Progenitor cell of endocrine pancreas (in vitro differentiated cells): ENCODE measurements around the gene PLS3. TPM values are rescaled to one million over a fixed set of nuclear protein-coding genes. Genes with fewer than 3 reads are reported as not detected.

Experiments used
- DNase-seq: peaks from one replicate; pipeline ENCODE4 v3.0.0; 2021; ENCODE audit warnings: low spot score; ENCODE audit not compliant: unreplicated experiment
- H3K27ac Mint-ChIP-seq: 2 replicates; pipeline ENCODE4 v1.8.0; 2021; ENCODE audit warnings: mild to moderate bottlenecking, moderate library complexity, mixed read lengths
- H3K27me3 Mint-ChIP-seq: 2 replicates; pipeline ENCODE4 v1.8.0; 2021; ENCODE audit warnings: mixed read lengths
- H3K36me3 Mint-ChIP-seq: 2 replicates; pipeline ENCODE4 v1.8.0; 2022; ENCODE audit warnings: mixed read lengths; ENCODE audit not compliant: insufficient read depth
- H3K4me1 Mint-ChIP-seq: 2 replicates; pipeline ENCODE4 v1.8.0; 2021; ENCODE audit warnings: low read depth, mixed read lengths
- H3K4me3 Mint-ChIP-seq: 2 replicates; pipeline ENCODE4 v1.8.0; 2021; ENCODE audit warnings: low read depth, mild to moderate bottlenecking, moderate library complexity, mixed read lengths
- H3K9me3 Mint-ChIP-seq: 2 replicates; pipeline ENCODE4 v1.8.0; 2021; ENCODE audit warnings: low read depth, mixed read lengths
- CTCF ChIP-seq: fragments of 200-600 bp; sonication (generic); IDR thresholded peaks from one replicate; pipeline ENCODE4 v1.5.0; 2021; ENCODE audit warnings: antibody characterized with exemption, mild to moderate bottlenecking; ENCODE audit not compliant: unreplicated experiment
- total RNA-seq: library from RNA; stranded (reverse); gene quantifications from 2 replicates; pipeline ENCODE4 v1.2.1, GENCODE V29; 2021

The PLS3 gene
- total RNA-seq, 1 donor from 2014 or later: 98.7 TPM

DNA sequence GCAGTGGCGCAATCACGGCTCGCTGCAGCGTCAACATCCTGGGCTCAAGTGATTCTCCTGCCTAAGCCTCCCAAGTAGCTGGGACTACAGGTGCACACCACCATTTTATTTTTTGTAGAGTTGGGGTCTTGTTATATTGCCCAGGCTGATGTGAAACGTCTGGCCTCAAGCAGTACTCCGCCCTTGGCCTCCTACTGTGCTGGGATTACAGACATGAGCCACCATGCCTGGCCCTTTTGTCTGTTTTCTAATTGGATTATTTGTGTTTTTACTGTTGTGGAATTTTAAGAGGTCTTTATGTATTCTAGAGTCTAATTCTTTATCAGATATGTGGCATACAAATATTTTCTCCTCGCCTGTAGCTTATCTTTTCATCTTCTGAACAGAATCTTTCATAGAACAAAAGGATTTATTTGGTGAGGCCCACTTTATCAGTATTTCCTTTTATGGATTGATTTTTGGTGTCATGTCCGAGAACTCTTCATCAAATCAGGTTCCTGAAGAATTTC lies 18.9 kb downstream of the PLS3 start:
- no peak for TF ChIP-seq CTCF
- Mint-ChIP-seq H3K27ac (no peak overlapping the region), H3K4me1 (peaks cover 19% of the 10 kb centered on the region), H3K9me3 (peaks cover 11% of the 10 kb centered on the region), H3K36me3 (peaks cover 19% of the 10 kb centered on the region), H3K27me3 (no peaks in the 10 kb centered on the region), H3K4me3 (no peak overlapping the region)
- DNase-seq: no peak

DNA sequence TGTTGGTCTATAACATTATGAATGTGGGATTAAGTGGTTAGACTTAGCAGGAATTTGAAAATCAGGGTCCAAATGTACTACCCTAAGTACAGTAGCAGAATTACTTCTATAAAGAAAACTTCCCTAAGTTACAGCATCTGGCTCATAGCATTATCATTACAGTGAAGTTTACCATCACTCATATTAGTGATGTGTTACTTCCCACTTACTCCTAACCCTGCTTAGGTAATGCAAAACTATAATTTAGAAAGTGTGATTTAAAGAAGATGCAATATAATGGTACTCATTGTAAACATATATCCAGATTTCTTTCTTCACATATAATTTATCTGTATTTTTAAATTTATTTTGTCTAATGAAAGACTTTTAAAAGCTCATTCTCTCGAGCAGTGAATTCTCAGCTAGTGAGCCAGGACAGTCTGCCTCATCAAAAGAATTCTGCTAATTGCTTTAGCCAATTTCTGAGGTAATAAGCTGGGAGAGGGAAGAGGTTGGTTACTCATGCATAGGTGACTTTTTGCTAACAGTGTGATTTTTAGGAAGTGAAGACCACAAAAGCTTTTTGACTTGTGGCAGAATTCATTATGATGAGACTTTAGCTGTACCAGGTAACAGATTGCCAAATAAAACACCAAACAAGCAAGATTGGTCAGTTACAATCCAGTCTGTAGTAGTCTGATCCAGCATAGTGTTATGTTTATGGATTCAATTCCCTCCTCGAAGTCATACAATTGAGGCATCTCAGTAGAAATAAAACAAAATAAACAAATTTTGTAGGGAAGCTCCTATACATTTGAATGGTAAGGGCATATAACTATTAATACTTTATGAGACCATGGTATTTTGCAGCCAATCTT lies 21.0 kb downstream of the PLS3 start:
- H3K4me3 Mint-ChIP-seq: no peak overlapping the region
- H3K4me1 Mint-ChIP-seq: peaks cover 19% of the 10 kb centered on the region
- H3K27ac Mint-ChIP-seq: peak overlapping the region; percentile 60
- no peak for DNase-seq
- TF ChIP-seq CTCF: no peak
- no peaks in the 10 kb centered on the region for H3K27me3 Mint-ChIP-seq
- peaks cover 9% of the 10 kb centered on the region for H3K9me3 Mint-ChIP-seq
- peaks cover 14% of the 10 kb centered on the region for H3K36me3 Mint-ChIP-seq

- peaks cover 7% of the 10 kb centered on the region for H3K9me3 Mint-ChIP-seq
- no peaks in the 10 kb centered on the region for H3K27me3 Mint-ChIP-seq
- H3K36me3 Mint-ChIP-seq: peaks cover 11% of the 10 kb centered on the region
- no peak for TF ChIP-seq CTCF
- H3K27ac Mint-ChIP-seq: peak overlapping the region; percentile 60
- H3K4me3 Mint-ChIP-seq: no peak overlapping the region
- DNase-seq: no peak
- H3K4me1 Mint-ChIP-seq: peaks cover 19% of the 10 kb centered on the region
These were observed 21.9 kb downstream of the PLS3 start for GRCh38 chrX:115582616-115583495.

GRCh38 chrX:115583496-115584004 lies 22.6 kb downstream of the PLS3 start:
- Mint-ChIP-seq H3K4me3 (no peak overlapping the region), H3K4me1 (peaks cover 23% of the 10 kb centered on the region), H3K27me3 (no peaks in the 10 kb centered on the region), H3K27ac (peak overlapping the region; percentile 22), H3K36me3 (peaks cover 7% of the 10 kb centered on the region), H3K9me3 (peaks cover 4% of the 10 kb centered on the region)
- no peak for TF ChIP-seq CTCF
- DNase-seq: no peak

DNA sequence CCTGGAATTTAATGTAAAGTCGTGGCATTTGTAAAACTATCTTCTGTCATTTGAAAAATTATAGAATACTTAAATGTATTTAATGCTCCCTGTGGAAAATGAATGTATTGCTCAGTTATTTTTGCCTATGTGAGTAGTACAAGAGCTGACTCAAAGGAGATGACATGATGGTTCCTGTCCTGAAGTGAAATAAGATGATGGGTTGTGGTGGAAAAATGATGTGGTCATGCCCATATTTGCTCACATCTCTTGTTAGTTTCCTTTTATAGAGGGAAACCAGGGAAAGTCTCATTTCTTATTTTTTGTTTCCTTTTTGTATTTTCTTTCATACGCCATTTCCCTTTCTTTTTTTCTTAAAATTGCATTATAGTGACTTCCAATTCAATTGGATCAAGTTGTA lies 23.7 kb downstream of the PLS3 start:
- TF ChIP-seq CTCF: no peak
- H3K9me3 Mint-ChIP-seq: peaks cover 4% of the 10 kb centered on the region
- no peak for DNase-seq
- no peaks in the 10 kb centered on the region for H3K27me3 Mint-ChIP-seq
- H3K36me3 Mint-ChIP-seq: peaks cover 9% of the 10 kb centered on the region
- H3K4me3 Mint-ChIP-seq: no peak overlapping the region
- H3K4me1 Mint-ChIP-seq: peaks cover 24% of the 10 kb centered on the region
- H3K27ac Mint-ChIP-seq: no peak overlapping the region
